ENCODE data around the gene METTL21A.

METTL21A gene

DNA sequence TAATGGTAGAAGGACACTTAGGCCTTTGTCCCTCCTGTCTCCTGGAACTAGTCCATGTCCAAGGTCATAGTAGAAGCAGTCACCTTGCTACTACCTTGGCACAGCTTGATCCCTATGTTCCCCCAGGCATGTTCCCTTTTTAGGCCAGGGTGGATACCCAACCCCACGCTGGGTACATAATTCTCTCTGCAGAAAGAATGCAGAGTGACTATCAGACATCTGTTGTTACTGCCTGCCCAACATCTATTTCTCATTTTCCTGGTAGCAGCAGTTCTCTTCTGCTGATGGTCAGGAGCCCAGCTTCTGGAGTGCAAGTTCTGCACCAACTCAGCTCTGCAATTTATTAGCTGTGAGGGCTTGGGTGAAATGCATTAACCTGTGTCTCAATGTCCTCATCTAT lies 4.4 kb upstream of the METTL21A start:
- no peak for TF ChIP-seq CTCF (IDR thresholded peaks at IDR 0.05; ENCODE audit: poor library complexity, severe bottlenecking)
- no peak for ATAC-seq (ENCODE audit: low read depth)

DNA sequence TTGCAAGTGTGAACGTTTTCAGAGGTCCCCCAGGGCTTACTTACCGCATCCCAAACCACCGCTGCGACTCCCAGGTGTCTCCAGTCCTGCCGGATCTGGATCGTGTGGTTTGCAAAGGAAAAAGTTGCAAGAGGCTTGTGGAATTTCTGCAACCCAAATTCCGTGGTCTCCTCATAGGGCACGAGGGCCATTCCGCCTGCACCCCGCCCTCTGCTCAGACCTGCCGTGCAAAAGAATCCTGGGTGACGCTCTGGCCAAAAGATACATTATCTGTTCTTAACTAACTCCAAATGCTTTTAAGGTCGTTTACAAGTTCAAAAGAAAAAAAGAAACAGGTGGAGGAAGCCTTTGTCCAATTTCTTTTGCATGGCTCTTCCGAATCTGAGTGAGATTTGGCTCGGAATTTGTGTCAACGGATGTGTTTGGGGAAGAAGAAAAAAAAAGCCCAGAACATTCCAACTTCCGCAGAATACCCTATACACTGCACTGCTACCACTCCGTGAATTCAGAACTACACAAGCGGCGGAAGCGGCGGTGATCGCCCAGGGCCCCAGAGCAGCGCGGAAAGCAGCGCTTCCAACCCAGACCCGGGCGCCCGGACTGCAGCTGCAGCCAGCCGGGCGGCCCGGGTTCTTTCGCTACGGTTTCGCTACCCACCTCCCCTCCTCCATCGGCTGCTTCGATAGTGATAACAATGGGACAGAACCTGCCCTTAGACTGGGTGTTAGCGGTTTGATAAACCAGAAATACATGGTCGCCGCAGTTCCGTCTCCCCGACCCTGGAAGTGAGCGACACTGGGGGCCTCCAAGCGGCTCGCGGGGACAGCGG lies 795 bp downstream of the METTL21A start:
- Histone ChIP-seq H3K27ac (ENCODE audit: poor library complexity, severe bottlenecking) (peak overlapping the region; percentile 85), H3K4me1 (ENCODE audit: insufficient read depth, poor library complexity, severe bottlenecking) (no peaks in the 10 kb centered on the region), H3K36me3 (ENCODE audit: low read depth) (peaks cover 30% of the 10 kb centered on the region), H3K27me3 (ENCODE audit: insufficient read depth, poor library complexity, severe bottlenecking) (no peaks in the 10 kb centered on the region), H3K9me3 (ENCODE audit: severe bottlenecking) (no peaks in the 10 kb centered on the region), H3K4me3 (ENCODE audit: severe bottlenecking) (peak overlapping the region; percentile 83)
- TF ChIP-seq CTCF (IDR thresholded peaks at IDR 0.05; ENCODE audit: poor library complexity, severe bottlenecking) = no peak
- no peak for DNase-seq (ENCODE audit: low spot score)
- ATAC-seq (ENCODE audit: low read depth) = peak; percentile 69

More for the DNA sequence above, 4.4 kb upstream of the METTL21A start:
- Histone ChIP-seq H3K4me3 (ENCODE audit: severe bottlenecking) (no peak overlapping the region), H3K27me3 (ENCODE audit: insufficient read depth, poor library complexity, severe bottlenecking) (no peaks in the 10 kb centered on the region), H3K4me1 (ENCODE audit: insufficient read depth, poor library complexity, severe bottlenecking) (peaks cover 23% of the 10 kb centered on the region), H3K36me3 (ENCODE audit: low read depth) (no peaks in the 10 kb centered on the region), H3K27ac (ENCODE audit: poor library complexity, severe bottlenecking) (no peak overlapping the region), H3K9me3 (ENCODE audit: severe bottlenecking) (no peaks in the 10 kb centered on the region)
- DNase-seq (ENCODE audit: low spot score) = no peak

- Histone ChIP-seq H3K27me3 (ENCODE audit: insufficient read depth, poor library complexity, severe bottlenecking) (no peaks in the 10 kb centered on the region), H3K4me3 (ENCODE audit: severe bottlenecking) (no peak overlapping the region), H3K4me1 (ENCODE audit: insufficient read depth, poor library complexity, severe bottlenecking) (peaks cover 18% of the 10 kb centered on the region), H3K27ac (ENCODE audit: poor library complexity, severe bottlenecking) (no peak overlapping the region), H3K36me3 (ENCODE audit: low read depth) (peaks cover 46% of the 10 kb centered on the region), H3K9me3 (ENCODE audit: severe bottlenecking) (no peaks in the 10 kb centered on the region)
- no peak for DNase-seq (ENCODE audit: low spot score)
- TF ChIP-seq CTCF (IDR thresholded peaks at IDR 0.05; ENCODE audit: poor library complexity, severe bottlenecking) = no peak
- no peak for ATAC-seq (ENCODE audit: low read depth)
These were observed 3.6 kb downstream of the METTL21A start for GRCh38 chr2:207621501-207622039.

GRCh38 chr2:207619764-207620203 lies 5.4 kb downstream of the METTL21A start:
- Histone ChIP-seq H3K9me3 (ENCODE audit: severe bottlenecking) (no peaks in the 10 kb centered on the region), H3K4me3 (ENCODE audit: severe bottlenecking) (no peak overlapping the region), H3K4me1 (ENCODE audit: insufficient read depth, poor library complexity, severe bottlenecking) (peaks cover 22% of the 10 kb centered on the region), H3K27ac (ENCODE audit: poor library complexity, severe bottlenecking) (no peak overlapping the region), H3K27me3 (ENCODE audit: insufficient read depth, poor library complexity, severe bottlenecking) (no peaks in the 10 kb centered on the region), H3K36me3 (ENCODE audit: low read depth) (peaks cover 56% of the 10 kb centered on the region)
- no peak for ATAC-seq (ENCODE audit: low read depth)
- TF ChIP-seq CTCF (IDR thresholded peaks at IDR 0.05; ENCODE audit: poor library complexity, severe bottlenecking) = no peak
- DNase-seq (ENCODE audit: low spot score) = no peak

Measured in RWPE2 (cell line).